Activated naive CD8-positive, alpha-beta T cell treated with anti-CD3 and anti-CD28 coated beads, Interleukin-2, amount 50 U/mL, for 24 hours (primary cell): ENCODE measurements around the gene ADAM22.

ENCODE experiments used
- ATAC-seq: fragments of 150-1000 bp; cut with Tn5 transposase; one replicate; pipeline ENCODE4 v1.10.0; 2021
- DNase-seq: peaks from one replicate; pipeline ENCODE4 v3.0.0; 2021
- H3K27ac Mint-ChIP-seq: one replicate; pipeline ENCODE4 v1.8.0; 2021; ENCODE audit warnings: mild to moderate bottlenecking, mixed read lengths
- H3K27me3 Mint-ChIP-seq: one replicate; pipeline ENCODE4 v1.8.0; 2021; ENCODE audit warnings: mixed read lengths
- H3K36me3 Mint-ChIP-seq: one replicate; pipeline ENCODE4 v1.8.0; 2021; ENCODE audit warnings: low read depth, mixed read lengths
- H3K4me1 Mint-ChIP-seq: one replicate; pipeline ENCODE4 v1.8.0; 2021; ENCODE audit warnings: mixed read lengths
- H3K4me3 Mint-ChIP-seq: one replicate; pipeline ENCODE4 v1.8.0; 2021; ENCODE audit warnings: mild to moderate bottlenecking, moderate library complexity, mixed read lengths
- H3K9me3 Mint-ChIP-seq: one replicate; pipeline ENCODE4 v1.8.0; 2021; ENCODE audit warnings: mixed read lengths

The ADAM22 gene

DNA sequence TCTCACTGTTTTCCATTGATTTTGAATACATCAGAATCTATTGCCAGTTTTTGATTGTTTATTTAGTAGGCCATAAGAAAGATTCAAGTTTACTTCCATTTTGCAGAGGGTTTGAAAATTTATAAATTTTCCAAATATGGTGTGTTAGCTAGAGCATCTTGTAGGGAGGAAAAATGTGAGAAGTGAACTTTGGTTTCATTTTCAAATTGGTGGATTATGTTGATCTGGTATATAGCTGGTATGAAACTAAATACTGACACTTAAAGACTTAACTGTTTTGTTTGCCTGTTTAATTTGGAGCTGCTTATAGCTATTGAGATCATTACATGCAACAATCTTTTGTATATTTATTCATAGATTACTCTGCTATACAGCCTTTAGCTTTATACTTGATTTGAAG is 108.1 kb downstream of the ADAM22 start:
- Mint-ChIP-seq H3K9me3 (peaks cover 4% of the 10 kb centered on the region), H3K27ac (no peak overlapping the region), H3K4me3 (no peak overlapping the region), H3K27me3 (no peaks in the 10 kb centered on the region), H3K4me1 (peaks cover 13% of the 10 kb centered on the region), H3K36me3 (peaks cover 2% of the 10 kb centered on the region)
- ATAC-seq = no peak
- DNase-seq = no peak

DNA sequence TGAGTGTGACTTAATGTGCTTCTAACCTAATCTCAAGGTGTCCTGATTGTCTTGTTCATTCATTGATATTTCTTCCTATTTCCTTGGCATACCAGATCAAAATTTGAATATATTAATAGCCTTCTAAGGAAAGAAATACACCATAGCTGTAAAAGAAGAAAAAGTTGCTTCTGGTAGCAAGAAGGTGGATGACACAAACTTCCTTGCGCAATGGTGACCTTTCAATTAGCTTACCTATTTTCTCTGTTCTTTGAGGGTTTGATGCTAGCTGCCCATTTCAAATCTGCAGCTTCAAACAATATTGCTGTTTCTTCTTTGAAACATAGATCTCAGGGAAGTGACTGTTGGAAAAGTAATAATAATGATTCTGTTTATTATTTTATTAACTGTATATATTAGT is 108.8 kb downstream of the ADAM22 start:
- H3K27ac Mint-ChIP-seq = no peak overlapping the region
- peaks cover 2% of the 10 kb centered on the region for H3K36me3 Mint-ChIP-seq
- H3K27me3 Mint-ChIP-seq = no peaks in the 10 kb centered on the region
- no peak for ATAC-seq
- DNase-seq = no peak
- peaks cover 13% of the 10 kb centered on the region for H3K4me1 Mint-ChIP-seq
- peaks cover 4% of the 10 kb centered on the region for H3K9me3 Mint-ChIP-seq
- no peak overlapping the region for H3K4me3 Mint-ChIP-seq

DNA sequence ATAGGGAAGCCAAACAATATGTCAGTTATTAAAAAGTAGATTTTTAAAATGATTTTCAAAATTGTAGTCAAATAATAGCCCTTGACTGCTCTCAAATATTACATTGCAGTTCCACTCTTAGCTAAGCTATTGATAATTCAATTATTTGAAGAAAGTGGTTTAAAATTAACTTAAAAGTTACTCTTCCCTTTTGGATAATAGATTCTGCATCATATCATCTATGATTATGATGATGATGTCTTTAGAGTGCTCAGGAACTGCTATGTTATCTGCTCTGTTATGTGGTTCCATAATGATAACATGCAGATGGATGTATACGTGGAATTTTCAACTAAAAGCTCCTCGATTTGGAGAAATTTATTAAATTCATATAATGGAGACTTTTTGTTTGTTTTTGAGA is 110.0 kb downstream of the ADAM22 start:
- DNase-seq (no peak), ATAC-seq (no peak)
- Mint-ChIP-seq H3K4me1 (peaks cover 13% of the 10 kb centered on the region), H3K4me3 (no peak overlapping the region), H3K27ac (no peak overlapping the region), H3K9me3 (peaks cover 4% of the 10 kb centered on the region), H3K27me3 (no peaks in the 10 kb centered on the region), H3K36me3 (peaks cover 2% of the 10 kb centered on the region)

DNA sequence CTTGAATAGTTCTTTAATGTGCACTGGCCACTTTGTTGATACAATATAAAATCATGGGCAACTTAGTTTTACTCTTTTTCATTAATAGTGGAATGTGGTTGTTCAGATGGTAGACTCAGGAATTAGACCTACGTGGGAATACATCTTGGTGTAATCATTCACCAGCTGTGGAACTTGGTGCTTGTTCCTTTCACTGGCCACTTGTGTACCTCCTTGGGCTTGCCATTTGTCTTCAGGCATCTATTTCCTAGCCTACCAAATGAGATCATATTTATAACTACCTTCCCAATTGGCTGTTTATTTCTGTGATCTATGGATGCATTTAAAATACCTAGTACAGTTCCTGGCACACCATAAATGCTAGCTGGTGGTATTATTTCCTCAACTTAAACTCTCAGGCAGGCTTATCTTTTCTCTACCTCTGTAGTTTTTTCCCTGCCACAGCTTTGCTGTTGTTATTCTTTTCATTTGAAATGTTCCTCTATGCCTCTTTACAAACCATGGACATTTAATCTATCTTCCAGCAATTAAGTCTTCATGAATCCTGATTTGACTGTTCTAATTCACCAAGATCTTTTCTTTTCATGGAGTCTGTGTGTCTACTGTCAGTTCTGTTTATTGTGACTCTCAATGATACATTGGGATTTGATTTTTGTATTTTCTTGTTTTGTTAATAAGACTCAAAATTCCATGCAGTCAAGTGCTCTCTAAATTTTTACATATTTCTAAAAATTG is 113.0 kb downstream of the ADAM22 start:
- no peak overlapping the region for H3K4me3 Mint-ChIP-seq
- peaks cover 11% of the 10 kb centered on the region for H3K4me1 Mint-ChIP-seq
- H3K36me3 Mint-ChIP-seq = peaks cover 2% of the 10 kb centered on the region
- no peak for DNase-seq
- no peak for ATAC-seq
- H3K27me3 Mint-ChIP-seq = no peaks in the 10 kb centered on the region
- H3K27ac Mint-ChIP-seq = no peak overlapping the region
- no peaks in the 10 kb centered on the region for H3K9me3 Mint-ChIP-seq

DNA sequence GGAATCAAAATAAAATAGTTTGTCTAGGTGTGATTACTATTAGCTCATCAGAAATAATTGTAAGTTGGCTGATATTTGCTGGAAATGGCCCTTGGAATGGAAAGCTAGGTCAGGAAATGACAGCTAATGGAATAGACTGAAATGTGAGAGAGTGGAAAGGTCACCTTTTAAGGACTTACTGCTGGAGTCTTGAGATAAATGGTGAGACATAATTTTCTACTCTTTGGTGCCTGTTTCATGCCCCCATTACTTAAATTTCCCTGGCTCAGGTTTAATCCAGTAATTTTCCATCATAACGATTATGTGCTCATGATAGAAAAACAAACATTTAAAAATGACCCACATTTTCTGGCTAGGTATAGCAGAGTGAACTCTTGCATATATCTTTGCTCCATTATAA is 123.6 kb downstream of the ADAM22 start:
- no peaks in the 10 kb centered on the region for H3K4me1 Mint-ChIP-seq
- DNase-seq (no peak), ATAC-seq (no peak)
- peaks cover 3% of the 10 kb centered on the region for H3K36me3 Mint-ChIP-seq
- H3K9me3 Mint-ChIP-seq = no peaks in the 10 kb centered on the region
- no peak overlapping the region for H3K4me3 Mint-ChIP-seq
- H3K27me3 Mint-ChIP-seq = no peaks in the 10 kb centered on the region
- H3K27ac Mint-ChIP-seq = no peak overlapping the region

DNA sequence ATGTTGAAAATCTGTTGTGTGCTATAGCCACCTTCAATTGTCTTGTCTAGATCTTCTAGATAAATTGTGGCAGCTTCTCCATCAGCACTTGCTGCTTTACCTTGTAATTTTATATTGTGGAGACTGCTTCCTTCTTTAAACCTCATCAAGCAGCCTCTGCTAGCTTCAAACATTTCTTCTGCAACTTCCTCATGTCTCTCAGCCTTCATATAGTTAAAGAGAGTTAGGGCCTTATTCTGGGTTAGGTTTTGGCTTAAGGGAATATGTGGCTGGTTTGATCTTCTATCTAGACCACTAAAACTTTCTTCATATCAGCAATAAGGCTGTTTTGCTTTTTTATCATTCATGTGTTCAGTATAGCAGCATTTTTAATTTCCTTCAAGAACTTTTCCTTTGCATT is 128.2 kb downstream of the ADAM22 start:
- Mint-ChIP-seq H3K9me3 (no peaks in the 10 kb centered on the region), H3K4me1 (no peaks in the 10 kb centered on the region), H3K27me3 (peaks cover 1% of the 10 kb centered on the region), H3K4me3 (no peak overlapping the region), H3K36me3 (peaks cover 3% of the 10 kb centered on the region), H3K27ac (no peak overlapping the region)
- ATAC-seq (no peak), DNase-seq (no peak)

DNA sequence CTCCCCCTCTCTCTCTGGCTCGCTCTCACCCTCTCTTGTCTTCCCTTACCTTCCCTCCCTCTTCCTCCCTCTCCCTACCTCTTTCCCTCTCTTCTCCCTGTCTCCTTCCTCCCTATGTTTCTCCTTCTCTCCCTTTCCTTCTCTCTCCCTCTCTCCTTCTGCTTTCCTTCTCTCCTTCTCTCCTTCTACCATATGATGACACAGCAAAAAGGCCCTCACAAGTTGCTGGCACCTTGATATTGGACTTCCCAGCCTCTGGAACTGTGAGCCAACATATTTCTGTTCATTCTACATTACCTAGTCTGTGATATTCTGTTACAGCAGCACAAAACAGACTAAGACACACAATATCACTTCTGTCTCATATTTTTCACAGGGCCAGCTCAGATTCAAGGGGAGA is 135.0 kb downstream of the ADAM22 start:
- no peak for DNase-seq
- no peak for ATAC-seq
- peaks cover 3% of the 10 kb centered on the region for H3K4me1 Mint-ChIP-seq
- no peaks in the 10 kb centered on the region for H3K36me3 Mint-ChIP-seq
- H3K9me3 Mint-ChIP-seq = no peaks in the 10 kb centered on the region
- no peak overlapping the region for H3K4me3 Mint-ChIP-seq
- no peaks in the 10 kb centered on the region for H3K27me3 Mint-ChIP-seq
- no peak overlapping the region for H3K27ac Mint-ChIP-seq

DNA sequence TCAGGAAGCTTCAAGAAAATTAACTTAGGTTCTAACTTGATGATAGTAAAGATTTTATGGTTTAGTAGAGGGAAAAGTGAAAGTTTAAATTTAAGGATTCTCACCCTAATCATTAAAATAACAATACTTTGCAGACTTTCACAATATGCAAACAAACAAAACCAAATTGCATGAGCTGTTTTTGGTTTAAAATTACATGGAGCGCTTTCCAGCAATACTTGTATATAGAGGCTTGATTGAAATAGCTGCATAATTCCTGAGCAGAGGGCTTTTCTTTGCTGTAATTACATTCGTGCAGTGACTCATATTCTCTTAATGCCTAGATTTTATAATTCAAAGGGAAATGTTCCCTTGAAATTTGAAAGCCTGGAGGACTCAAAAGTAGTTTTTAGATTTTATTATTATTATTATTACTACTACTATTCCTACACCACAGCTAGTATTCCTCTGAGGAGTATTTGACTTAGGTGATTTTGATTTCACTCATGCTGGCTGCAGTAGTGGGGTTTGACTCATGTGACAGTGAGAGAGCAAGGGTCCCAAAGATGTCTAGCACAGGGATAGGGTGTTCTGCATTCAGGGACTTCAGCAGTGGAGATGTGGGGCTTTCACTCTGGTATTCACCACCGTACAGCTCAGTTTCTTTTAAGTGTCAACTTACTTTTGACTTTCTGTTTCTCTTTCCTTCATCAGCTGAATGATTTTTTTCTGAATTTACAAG is 138.1 kb downstream of the ADAM22 start:
- DNase-seq (no peak), ATAC-seq (peak; percentile 43)
- peaks cover 2% of the 10 kb centered on the region for H3K27me3 Mint-ChIP-seq
- no peak overlapping the region for H3K27ac Mint-ChIP-seq
- peaks cover 2% of the 10 kb centered on the region for H3K36me3 Mint-ChIP-seq
- H3K9me3 Mint-ChIP-seq = peaks cover 4% of the 10 kb centered on the region
- H3K4me3 Mint-ChIP-seq = no peak overlapping the region
- peaks cover 3% of the 10 kb centered on the region for H3K4me1 Mint-ChIP-seq

DNA sequence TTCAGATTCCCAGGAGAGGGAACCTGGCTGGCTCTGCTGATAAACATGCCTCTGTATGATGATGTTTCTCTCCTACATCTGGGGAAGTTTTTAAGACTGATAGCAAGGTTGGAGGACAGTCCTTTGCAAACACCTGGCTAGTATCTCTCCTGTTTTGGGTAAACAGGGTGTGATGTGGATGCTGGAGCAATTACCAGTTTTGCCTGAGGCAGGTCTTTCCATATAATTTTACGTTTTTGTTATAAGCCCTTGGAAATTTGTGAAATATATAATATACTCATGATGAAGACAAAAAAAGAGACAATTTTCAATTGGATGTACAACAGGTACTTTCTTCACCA is 138.6 kb downstream of the ADAM22 start:
- ATAC-seq = no peak
- peaks cover 3% of the 10 kb centered on the region for H3K4me1 Mint-ChIP-seq
- H3K9me3 Mint-ChIP-seq = peaks cover 4% of the 10 kb centered on the region
- H3K27me3 Mint-ChIP-seq = peaks cover 2% of the 10 kb centered on the region
- no peak for DNase-seq
- no peak overlapping the region for H3K27ac Mint-ChIP-seq
- H3K4me3 Mint-ChIP-seq = no peak overlapping the region
- H3K36me3 Mint-ChIP-seq = peaks cover 2% of the 10 kb centered on the region

DNA sequence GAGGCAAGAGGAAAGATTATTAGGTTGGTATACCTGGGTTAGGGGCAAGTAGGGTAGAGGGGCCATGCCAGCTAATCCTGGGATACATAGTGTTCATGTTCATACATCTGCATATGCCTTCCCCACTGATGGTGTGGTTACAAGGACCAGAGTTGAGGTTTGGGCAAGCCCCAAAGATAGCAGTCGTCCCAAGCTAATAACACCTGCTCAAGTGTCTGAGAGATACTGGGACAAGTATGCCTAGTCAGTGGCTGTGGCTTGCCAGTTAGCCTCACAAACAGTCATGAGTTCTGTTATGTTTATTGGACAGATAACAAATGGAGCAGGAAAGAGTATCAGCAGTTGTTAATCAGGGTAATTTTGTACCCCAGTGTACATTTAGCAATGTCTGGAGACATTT is 139.6 kb downstream of the ADAM22 start:
- H3K4me3 Mint-ChIP-seq = no peak overlapping the region
- H3K4me1 Mint-ChIP-seq = peaks cover 3% of the 10 kb centered on the region
- peaks cover 4% of the 10 kb centered on the region for H3K36me3 Mint-ChIP-seq
- ATAC-seq = no peak
- peaks cover 4% of the 10 kb centered on the region for H3K9me3 Mint-ChIP-seq
- H3K27ac Mint-ChIP-seq = no peak overlapping the region
- peaks cover 2% of the 10 kb centered on the region for H3K27me3 Mint-ChIP-seq
- no peak for DNase-seq

DNA sequence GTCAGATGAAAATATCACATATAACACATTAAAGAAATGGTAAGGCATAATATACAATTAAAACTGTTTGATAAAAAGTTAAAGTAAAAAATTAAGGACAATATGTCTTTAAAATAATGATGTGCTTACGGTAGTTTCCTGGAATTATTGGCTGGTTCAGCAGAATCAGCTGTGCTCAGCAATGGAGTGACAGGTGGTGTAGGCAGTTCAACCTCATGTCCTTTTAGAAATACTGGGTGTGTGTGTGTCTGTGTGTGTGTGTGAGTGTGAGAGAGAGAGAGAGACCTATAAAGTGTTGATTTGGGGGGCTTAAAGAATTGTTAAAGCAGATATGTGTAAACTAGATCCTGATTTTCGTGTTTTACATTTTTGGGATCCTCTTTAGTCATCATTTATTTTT is 141.2 kb downstream of the ADAM22 start:
- Mint-ChIP-seq H3K27me3 (peaks cover 2% of the 10 kb centered on the region), H3K4me3 (no peak overlapping the region), H3K36me3 (peaks cover 4% of the 10 kb centered on the region), H3K27ac (no peak overlapping the region), H3K9me3 (peaks cover 4% of the 10 kb centered on the region), H3K4me1 (peaks cover 3% of the 10 kb centered on the region)
- ATAC-seq (no peak), DNase-seq (no peak)

DNA sequence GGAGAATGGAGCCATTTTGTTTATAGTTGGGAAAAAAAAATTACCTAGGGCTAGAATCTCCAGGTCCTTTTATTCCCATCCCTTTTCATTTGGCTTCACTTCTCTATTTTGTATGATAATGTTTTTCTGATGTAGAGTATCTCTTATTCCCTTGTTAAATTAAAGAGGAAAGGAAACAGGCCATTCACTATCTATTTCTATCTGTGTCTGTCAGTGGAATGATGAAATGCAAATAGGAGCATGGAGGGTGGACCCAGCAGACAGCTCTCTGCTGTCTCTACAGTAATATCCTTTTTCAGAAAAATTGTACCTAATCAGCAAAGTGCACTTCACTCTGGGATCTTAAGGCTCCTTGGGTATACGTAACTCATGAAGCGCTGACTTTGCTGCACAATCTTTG is 149.8 kb downstream of the ADAM22 start:
- Mint-ChIP-seq H3K27me3 (no peaks in the 10 kb centered on the region), H3K36me3 (no peaks in the 10 kb centered on the region), H3K4me1 (no peaks in the 10 kb centered on the region), H3K27ac (no peak overlapping the region), H3K9me3 (no peaks in the 10 kb centered on the region), H3K4me3 (no peak overlapping the region)
- DNase-seq = no peak
- no peak for ATAC-seq

DNA sequence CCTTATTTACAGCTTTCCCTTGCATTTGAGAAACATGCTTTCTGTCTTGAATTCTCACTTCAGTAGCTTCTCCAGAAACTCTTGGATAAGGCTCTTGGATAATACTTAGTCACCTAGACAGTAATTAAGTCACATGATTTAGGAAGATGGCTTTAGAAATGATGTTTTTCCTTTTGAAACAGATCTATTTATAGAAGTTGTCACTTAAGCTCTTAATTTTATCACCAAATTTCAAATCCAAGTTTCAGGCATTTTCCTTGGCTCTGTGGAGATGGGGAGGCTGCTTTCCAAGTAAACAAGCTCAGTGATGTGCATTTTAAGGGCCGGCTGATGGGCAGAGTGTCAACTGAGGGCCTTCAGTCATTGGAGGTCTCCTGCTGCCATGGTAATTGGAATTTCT is 155.5 kb downstream of the ADAM22 start:
- Mint-ChIP-seq H3K27ac (no peak overlapping the region), H3K4me3 (no peak overlapping the region), H3K9me3 (no peaks in the 10 kb centered on the region), H3K36me3 (no peaks in the 10 kb centered on the region), H3K4me1 (peaks cover 21% of the 10 kb centered on the region), H3K27me3 (no peaks in the 10 kb centered on the region)
- no peak for DNase-seq
- no peak for ATAC-seq

DNA sequence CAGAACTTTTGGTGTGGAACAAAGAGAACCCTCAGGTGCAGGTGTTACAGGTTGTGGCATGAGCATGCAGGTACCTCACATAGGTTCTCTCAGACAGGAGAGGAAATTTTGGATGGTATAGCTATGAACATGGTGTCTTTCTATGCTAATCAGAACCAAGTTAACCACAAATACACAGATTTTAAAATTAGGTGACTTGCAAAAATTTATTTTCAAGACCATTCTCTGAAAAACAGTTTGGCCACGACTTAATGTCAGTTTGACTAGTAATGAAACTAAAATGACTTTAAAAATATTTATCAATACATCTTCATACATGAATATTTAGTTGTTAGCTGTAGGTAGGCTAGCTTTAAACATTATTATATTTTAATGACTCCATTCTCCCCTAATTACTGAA is 156.2 kb downstream of the ADAM22 start:
- H3K4me3 Mint-ChIP-seq = no peak overlapping the region
- no peak overlapping the region for H3K27ac Mint-ChIP-seq
- peaks cover 21% of the 10 kb centered on the region for H3K4me1 Mint-ChIP-seq
- ATAC-seq (no peak), DNase-seq (no peak)
- H3K36me3 Mint-ChIP-seq = no peaks in the 10 kb centered on the region
- H3K9me3 Mint-ChIP-seq = no peaks in the 10 kb centered on the region
- no peaks in the 10 kb centered on the region for H3K27me3 Mint-ChIP-seq

DNA sequence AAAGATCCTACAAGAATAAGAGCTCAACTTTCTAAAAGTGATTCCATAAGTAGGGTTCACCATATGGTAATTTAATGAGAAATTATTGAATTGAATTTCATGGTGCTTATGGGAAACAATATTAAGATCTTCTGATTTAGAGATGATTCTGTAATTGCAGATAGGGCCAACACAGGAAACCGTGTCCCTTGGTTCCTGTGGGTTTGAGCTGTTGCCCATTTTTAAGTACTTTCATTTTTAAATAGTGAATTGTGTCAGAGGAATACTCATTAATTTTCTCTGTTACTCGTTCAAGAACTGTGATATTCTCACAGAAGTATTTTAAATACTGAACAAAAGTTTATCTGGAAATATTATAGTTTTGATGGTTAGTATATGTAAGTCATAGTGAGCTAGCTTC is 156.6 kb downstream of the ADAM22 start:
- Mint-ChIP-seq H3K4me1 (peaks cover 21% of the 10 kb centered on the region), H3K27me3 (no peaks in the 10 kb centered on the region), H3K9me3 (no peaks in the 10 kb centered on the region), H3K4me3 (no peak overlapping the region), H3K27ac (no peak overlapping the region), H3K36me3 (no peaks in the 10 kb centered on the region)
- ATAC-seq = no peak
- no peak for DNase-seq
